ENCODE data around the gene SOX4. TPM values are rescaled to one million over a fixed set of nuclear protein-coding genes. Genes with fewer than 3 reads are reported as not detected.

Gene SOX4
- total and polyA plus RNA-seq, 2 donors (not counting 1 experiment from before 2014, with no cell fraction given): 3.5 to 5.0 TPM

GRCh38 chr6:21586740-21587178 is 6.8 kb upstream of the SOX4 start:
- Histone ChIP-seq H3K9me3 (ENCODE audit: control extremely low read depth in 1 of 3, control insufficient read depth in 2 of 3, insufficient read depth in 1 of 3, low read length in 2 of 3) (peaks cover 0 to 7% (median 1%) of the 10 kb centered on the region in 3 donors), H3K4me2 (replicated peaks; ENCODE audit: low read depth, low read length, poor library complexity, severe bottlenecking) (peak overlapping the region; percentile 96), H4K20me1 (ENCODE audit: control insufficient read depth, insufficient read depth, low read length, poor library complexity, severe bottlenecking) (no peaks in the 10 kb centered on the region), H3K79me2 (ENCODE audit: control insufficient read depth, insufficient read depth, low read length) (no peaks in the 10 kb centered on the region), H3K36me3 (replicated peaks in 1 of 2; ENCODE audit: control extremely low read depth in 1 of 2, control insufficient read depth in 1 of 2, extremely low read depth in 1 of 2, insufficient read depth in 2 of 2, low read length in 1 of 2) (no peaks in the 10 kb centered on the region), H3K4me1 (ENCODE audit: control insufficient read depth in 2 of 2, insufficient read depth in 2 of 2, low read length in 2 of 2) (peaks cover 6 to 18% of the 10 kb centered on the region in 2 donors), H3K9ac (ENCODE audit: low read length) (peak overlapping the region; percentile 73), H3K4me3 (ENCODE audit: control extremely low read depth in 1 of 5, extremely low read depth in 1 of 5, insufficient read depth in 1 of 5, low read depth in 2 of 5, low read length in 4 of 5) (peak overlapping the region; percentile 1 to 77 (median 68)), H3K27ac (ENCODE audit: low read length in 2 of 2) (no peak overlapping the region), H2AFZ (ENCODE audit: insufficient read depth, low read depth, low read length, poor library complexity, severe bottlenecking) (peak overlapping the region; percentile 89), H3K27me3 (replicated peaks in 1 of 4; ENCODE audit: control extremely low read depth in 1 of 4, control insufficient read depth in 3 of 4, insufficient read depth in 4 of 4, low read length in 3 of 4) (peaks cover 0 to 10% (median 0%) of the 10 kb centered on the region in 4 experiments)
- POLR2A ChIA-PET: no interaction called here
- peaks cover 8% of the 10 kb centered on the region for H3K9me3 Mint-ChIP-seq (ENCODE audit: insufficient read depth)
- intact Hi-C loops (cut with micrococcal nuclease): loop anchor here (5.0 kb wide), 2 partner anchors 81 to 799 kb away; no protein-coding TSS in a partner anchor
- H3K4me3 Mint-ChIP-seq: peak overlapping the region; percentile 98
- ATAC-seq (ENCODE audit: low read depth) (no peak), DNase-seq (no peak)
- H3K27ac Mint-ChIP-seq: no peak overlapping the region
- TF ChIP-seq EZH2 (IDR thresholded peaks at IDR 0.05; ENCODE audit: borderline replicate concordance, insufficient read depth, low read depth, low read length, poor library complexity, severe bottlenecking): no peak
- TF ChIP-seq CTCF (IDR thresholded peaks at IDR 0.05): no peak
- peaks cover 3% of the 10 kb centered on the region for H3K27me3 Mint-ChIP-seq
- CTCF ChIA-PET: interaction anchor here (1.2 to 5.1 kb wide), 3 partner anchors 14 to 1054 kb away, joined by 3 to 106 read pairs (median 4); no protein-coding TSS in a partner anchor
- peaks cover 14% of the 10 kb centered on the region for H3K4me1 Mint-ChIP-seq
- 1% methylated on average over 14 of the region's 15 CpGs for WGBS (ENCODE audit: insufficient coverage)

GRCh38 chr6:21587179-21587960 is 6.2 kb upstream of the SOX4 start:
- DNase-seq (peak; percentile 71), ATAC-seq (ENCODE audit: low read depth) (peak; percentile 15)
- peak overlapping the region; percentile 98 for H3K4me3 Mint-ChIP-seq
- H3K27me3 Mint-ChIP-seq: peaks cover 3% of the 10 kb centered on the region
- peak overlapping the region; percentile 39 for H3K27ac Mint-ChIP-seq
- H2AFZ ChIP-seq (ENCODE audit: insufficient read depth, low read depth, low read length, poor library complexity, severe bottlenecking): peak overlapping the region; percentile 89
- H3K4me2 ChIP-seq (replicated peaks; ENCODE audit: low read depth, low read length, poor library complexity, severe bottlenecking): peak overlapping the region; percentile 96
- WGBS (ENCODE audit: insufficient coverage): under 1% methylated on average over 45 of the region's 54 CpGs
- H3K9me3 Mint-ChIP-seq (ENCODE audit: insufficient read depth): peaks cover 4% of the 10 kb centered on the region
- ChIA-PET CTCF (interaction anchor here (1.0 to 5.1 kb wide), 6 partner anchors 10 to 1055 kb away, joined by 3 to 106 read pairs (median 4); no protein-coding TSS in a partner anchor), POLR2A (no interaction called here)
- H3K9me3 ChIP-seq (ENCODE audit: control extremely low read depth in 1 of 3, control insufficient read depth in 2 of 3, insufficient read depth in 1 of 3, low read length in 2 of 3): peaks cover 0 to 2% (median 0%) of the 10 kb centered on the region in 3 donors
- peaks cover 14% of the 10 kb centered on the region for H3K4me1 Mint-ChIP-seq
- H3K9ac ChIP-seq (ENCODE audit: low read length): peak overlapping the region; percentile 73
- intact Hi-C loops (cut with micrococcal nuclease): loop anchor here (5.0 kb wide), 2 partner anchors 80 to 800 kb away; no protein-coding TSS in a partner anchor
- no peaks in the 10 kb centered on the region for H3K36me3 ChIP-seq (replicated peaks in 1 of 2; ENCODE audit: control extremely low read depth in 1 of 2, control insufficient read depth in 1 of 2, extremely low read depth in 1 of 2, insufficient read depth in 2 of 2, low read length in 1 of 2)
- H3K27ac ChIP-seq (ENCODE audit: low read length in 2 of 2): no peak overlapping the region
- no peaks in the 10 kb centered on the region for H4K20me1 ChIP-seq (ENCODE audit: control insufficient read depth, insufficient read depth, low read length, poor library complexity, severe bottlenecking)
- peaks cover 6 to 18% of the 10 kb centered on the region in 2 donors for H3K4me1 ChIP-seq (ENCODE audit: control insufficient read depth in 2 of 2, insufficient read depth in 2 of 2, low read length in 2 of 2)
- H3K4me3 ChIP-seq (ENCODE audit: control extremely low read depth in 1 of 5, extremely low read depth in 1 of 5, insufficient read depth in 1 of 5, low read depth in 2 of 5, low read length in 4 of 5): peak overlapping the region; percentile 60 to 98 (median 71)
- no peaks in the 10 kb centered on the region for H3K79me2 ChIP-seq (ENCODE audit: control insufficient read depth, insufficient read depth, low read length)
- TF ChIP-seq EZH2 (IDR thresholded peaks at IDR 0.05; ENCODE audit: borderline replicate concordance, insufficient read depth, low read depth, low read length, poor library complexity, severe bottlenecking) (no peak), CTCF (IDR thresholded peaks at IDR 0.05) (peak; percentile 28)
- H3K27me3 ChIP-seq (replicated peaks in 1 of 4; ENCODE audit: control extremely low read depth in 1 of 4, control insufficient read depth in 3 of 4, insufficient read depth in 4 of 4, low read length in 3 of 4): peaks cover 0 to 10% (median 0%) of the 10 kb centered on the region in 4 experiments

Data from B cell (primary cell).